Uterine smooth muscle cell (primary cell): Measurements from ENCODE around the gene PKIG. TPM values are rescaled to one million over a fixed set of nuclear protein-coding genes. Genes with fewer than 3 reads are reported as not detected.

Experiments
- total RNA-seq: library from RNA; depleted of rRNA; stranded (reverse); fragments of >200 nt; gene quantifications from 2 replicates; pipeline ENCODE4 v1.2.3, GENCODE V29; 2014

Gene PKIG
- total RNA-seq = 102 and 146 TPM in 2 replicates

DNA sequence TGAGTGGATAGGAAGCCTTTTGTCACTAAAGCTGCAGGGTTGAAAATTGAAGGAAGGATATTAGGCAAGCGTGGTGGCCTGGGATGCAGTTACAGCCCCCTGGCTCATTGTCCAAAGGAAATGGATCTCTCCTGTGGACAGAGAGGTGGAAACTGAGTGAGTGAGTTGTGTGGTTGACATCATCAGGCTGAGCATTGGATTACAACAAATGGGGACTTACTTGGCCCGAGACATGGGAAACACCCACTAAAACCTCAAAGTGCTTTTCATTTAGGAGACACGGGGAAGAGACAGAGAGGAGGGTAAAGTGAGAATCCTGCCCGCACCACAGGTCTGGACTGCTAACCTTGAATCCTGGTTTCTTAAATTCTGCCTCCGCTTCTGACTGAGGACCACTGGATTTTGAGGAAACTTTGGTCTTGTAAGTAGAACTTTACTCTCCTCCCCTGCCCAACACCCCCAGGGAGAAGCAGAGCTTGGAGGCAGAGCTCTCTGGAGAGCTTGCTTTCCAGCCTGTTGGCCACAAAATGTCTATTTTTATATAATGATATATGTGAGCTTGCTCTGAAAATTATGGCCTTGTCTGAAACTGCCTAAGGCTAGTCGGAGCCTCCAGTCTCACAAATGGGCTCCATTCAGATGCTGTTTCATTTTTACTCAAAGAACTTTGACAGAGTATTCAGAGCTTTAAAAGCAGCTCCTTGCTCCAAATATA, at the start of gene PKIG:
Gene PKIG, plus strand, starts transcription at position 269 of the 715 bp plus-strand sequence. CDS start 31,978 bp downstream, outside the sequence.

DNA sequence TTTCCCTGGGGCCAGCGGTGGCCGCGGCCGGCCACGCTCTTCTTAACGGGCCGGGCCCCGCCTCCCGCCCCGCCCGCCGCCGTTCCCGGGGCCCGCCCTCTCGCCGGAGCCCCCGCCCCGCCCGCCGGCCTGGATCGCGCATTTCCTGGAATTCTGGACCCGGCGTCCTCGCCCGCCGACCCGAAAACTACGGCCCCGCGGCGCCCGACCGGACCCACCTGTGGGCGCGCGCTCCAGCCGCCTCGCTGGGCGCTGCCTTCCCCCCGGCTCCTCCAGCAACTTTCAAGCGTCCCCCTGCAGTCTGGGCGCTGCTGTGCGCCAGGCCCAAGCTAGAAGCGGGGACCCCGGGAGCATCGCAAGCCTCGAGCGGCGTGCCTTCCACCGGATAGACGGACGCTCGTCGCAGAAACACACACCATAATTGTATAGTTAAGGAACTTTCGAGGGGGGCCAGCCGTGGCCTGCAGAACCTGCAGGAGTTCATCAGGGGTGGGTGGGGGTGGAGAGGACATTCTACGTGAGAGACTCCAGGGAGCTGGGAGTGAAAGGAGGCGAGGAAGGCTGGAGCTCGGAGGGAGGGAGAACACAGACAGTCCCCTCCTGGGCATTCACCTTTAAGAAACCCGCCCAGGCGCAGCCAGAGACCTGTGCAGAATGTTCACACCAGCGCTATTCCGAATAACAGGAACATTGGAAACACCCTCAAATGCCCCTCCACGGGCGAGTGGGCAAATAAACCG, 69.5 kb downstream of the PKIG start, which contains the start of gene ADA:
Gene ADA, minus strand, starts transcription at position 16 of the 740 bp plus-strand sequence. CDS start 92 bp downstream, outside the sequence.

Other genes with a start within 250 kb of the PKIG start
- gene R3HDML, start 245.5 kb upstream of the PKIG start, total RNA-seq = not detected in 2 replicates
- gene HNF4A, start 226.9 kb upstream of the PKIG start, total RNA-seq = 0.12 TPM in 1 of 2 replicates, not detected in the other
- gene TTPAL, start 106.7 kb upstream of the PKIG start, total RNA-seq = 15.3 and 20.6 TPM in 2 replicates
- 88.6 and 124 TPM in 2 replicates for gene SERINC3, start 60.5 kb upstream of the PKIG start, total RNA-seq
- 4.4 and 11.1 TPM in 2 replicates for gene ADA, start 69.1 kb downstream of the PKIG start, total RNA-seq
- 1.5 and 10.6 TPM in 2 replicates for gene CCN5, start 132.8 kb downstream of the PKIG start, total RNA-seq
- 0.22 and 1.6 TPM in 2 replicates for gene KCNK15, start 163.3 kb downstream of the PKIG start, total RNA-seq
- gene RIMS4, start 228.0 kb downstream of the PKIG start, total RNA-seq = 0.12 TPM in 1 of 2 replicates, not detected in the other